IPS DF 6.9 (cell line): ENCODE measurements around the gene FXR2.
A peak's percentile ranks its signal among the peaks of the same experiment; 100 is the strongest.

ENCODE experiments used
- DNase-seq: peaks from one replicate; pipeline ENCODE4 v3.0.0-alpha.2; 2013; ENCODE audit warnings: low read depth, low spot score
- H3K27ac ChIP-seq: one replicate; pipeline ENCODE4 v1.5.1; 2013; ENCODE audit warnings: low read length, control low read depth
- H3K27me3 ChIP-seq: 2 replicates; pipeline ENCODE4 v1.6.1; 2013; ENCODE audit warnings: mild to moderate bottlenecking, low read length; ENCODE audit not compliant: control insufficient read depth, insufficient read depth
- H3K36me3 ChIP-seq: 2 replicates; pipeline ENCODE4 v1.6.1; 2013; ENCODE audit warnings: low read length; ENCODE audit not compliant: control insufficient read depth, insufficient read depth
- H3K4me1 ChIP-seq: 2 replicates; pipeline ENCODE4 v1.6.1; 2013; ENCODE audit warnings: low read length; ENCODE audit not compliant: control insufficient read depth, insufficient read depth
- H3K4me3 ChIP-seq: 2 replicates; pipeline ENCODE4 v1.5.1; 2013; ENCODE audit warnings: mild to moderate bottlenecking, low read length
- H3K9me3 ChIP-seq: 2 replicates; pipeline ENCODE4 v1.6.1; 2013; ENCODE audit warnings: low read length, inconsistent platforms; ENCODE audit not compliant: control insufficient read depth, insufficient read depth
- WGBS: extraction: QIAGEN DNeasy Blood & Tissue Kit; methylation state at CpG from one replicate; pipeline ENCODE4 v1.1.7; 2013; ENCODE audit warnings: mixed read lengths, missing lambda C conversion rate; ENCODE audit not compliant: insufficient read length, insufficient coverage; 5-methylcytosine and 5-hydroxymethylcytosine counted together

The FXR2 gene

GRCh38 chr17:7589204-7589868, 25.4 kb downstream of the FXR2 start:
- peak; percentile 85 for DNase-seq
- peaks cover 5% of the 10 kb centered on the region; the same call in 1 of the 2 replicates for H3K4me1 ChIP-seq
- H3K27me3 ChIP-seq, result no peaks in the 10 kb centered on the region
- peaks cover 9% of the 10 kb centered on the region; the same call in 1 of the 2 replicates for H3K36me3 ChIP-seq
- no peak overlapping the region for H3K27ac ChIP-seq
- no CpG with 5 or more reads among the region's 56 CpGs for WGBS
- H3K9me3 ChIP-seq, result no peaks in the 10 kb centered on the region
- peak overlapping the region; percentile 57; the same call in 1 of the 2 replicates for H3K4me3 ChIP-seq

- peaks cover 8% of the 10 kb centered on the region; the same call in 1 of the 2 replicates for H3K36me3 ChIP-seq
- H3K4me1 ChIP-seq, result peaks cover 5% of the 10 kb centered on the region; the same call in 1 of the 2 replicates
- no peak for DNase-seq
- H3K9me3 ChIP-seq, result no peaks in the 10 kb centered on the region
- WGBS, result no CpG with 5 or more reads among the region's 30 CpGs
- H3K27ac ChIP-seq, result no peak overlapping the region
- no peaks in the 10 kb centered on the region for H3K27me3 ChIP-seq
- peak overlapping the region; percentile 57; the same call in 1 of the 2 replicates for H3K4me3 ChIP-seq
These were observed 26.0 kb downstream of the FXR2 start for GRCh38 chr17:7588553-7589203.

DNA sequence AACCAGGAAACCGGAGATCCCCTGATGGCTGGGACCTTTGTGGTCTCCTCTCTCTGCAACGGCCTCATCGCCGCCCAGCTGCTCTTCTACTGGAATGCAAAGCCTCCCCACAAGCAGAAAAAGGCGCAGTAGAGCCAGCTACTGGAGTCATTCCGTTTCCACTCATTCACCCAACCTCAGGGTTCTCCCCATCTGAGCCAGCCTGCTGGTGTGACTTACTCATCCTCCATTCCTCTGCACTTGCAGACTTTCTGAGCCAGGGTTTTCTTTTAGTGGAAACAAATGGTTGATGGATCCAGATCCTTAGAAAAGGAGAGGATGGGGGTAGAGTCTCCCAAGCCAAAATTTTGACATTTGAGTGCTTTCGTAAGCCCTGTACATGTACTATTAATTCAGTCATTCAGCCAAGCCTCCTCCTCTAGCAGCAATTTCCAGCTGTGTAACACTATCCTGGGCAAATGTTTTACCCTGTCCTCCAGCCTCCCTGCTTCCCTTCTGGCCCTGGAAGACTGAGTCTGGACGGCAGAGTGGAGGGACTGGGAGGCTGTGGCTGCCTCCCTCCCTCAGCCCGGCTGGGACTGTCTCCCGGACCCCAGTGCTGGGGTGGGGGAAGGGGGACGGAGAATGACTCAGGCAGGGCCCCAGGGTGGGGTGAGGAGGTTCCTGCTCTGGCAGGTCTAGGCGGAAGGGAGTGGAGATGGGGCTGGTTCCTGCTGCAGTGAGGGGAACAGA, 27.1 kb downstream of the FXR2 start:
- no peak overlapping the region for H3K27ac ChIP-seq
- DNase-seq, result no peak
- no CpG with 5 or more reads among the region's 12 CpGs for WGBS
- H3K27me3 ChIP-seq, result no peaks in the 10 kb centered on the region
- H3K9me3 ChIP-seq, result no peaks in the 10 kb centered on the region
- H3K4me3 ChIP-seq, result no peak overlapping the region
- H3K36me3 ChIP-seq, result peaks cover 7% of the 10 kb centered on the region; the same call in 1 of the 2 replicates
- H3K4me1 ChIP-seq, result peaks cover 7% of the 10 kb centered on the region; the same call in 1 of the 2 replicates

DNA sequence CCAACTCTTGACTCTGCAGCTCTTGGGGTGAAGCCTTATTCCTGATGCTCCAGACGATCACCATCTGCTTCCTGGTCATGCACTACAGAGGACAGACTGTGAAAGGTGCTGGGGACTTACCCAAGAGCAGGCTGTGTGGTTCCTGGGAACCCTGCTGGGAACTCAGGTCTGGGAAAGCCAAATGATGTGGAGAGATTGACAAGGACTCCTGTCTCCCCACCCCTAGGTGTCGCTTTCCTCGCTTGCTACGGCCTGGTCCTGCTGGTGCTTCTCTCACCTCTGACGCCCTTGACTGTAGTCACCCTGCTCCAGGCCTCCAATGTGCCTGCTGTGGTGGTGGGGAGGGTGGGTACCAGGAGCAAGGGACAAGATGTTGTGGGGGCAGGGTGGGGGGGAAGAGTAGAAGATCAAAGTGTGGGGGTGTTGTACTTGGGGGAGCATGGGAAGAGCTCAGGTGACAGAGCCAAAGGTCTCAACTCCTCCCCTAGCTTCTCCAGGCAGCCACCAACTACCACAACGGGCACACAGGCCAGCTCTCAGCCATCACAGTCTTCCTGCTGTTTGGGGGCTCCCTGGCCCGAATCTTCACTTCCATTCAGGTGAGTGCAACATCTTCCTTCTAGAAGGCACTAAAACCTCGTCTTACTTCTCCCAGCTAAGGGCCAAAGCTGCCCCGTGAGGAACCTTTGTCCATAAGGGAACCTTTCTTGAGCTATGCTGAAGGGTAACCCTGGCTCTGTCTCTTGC, 27.9 kb downstream of the FXR2 start:
- DNase-seq, result no peak
- no peaks in the 10 kb centered on the region; the same call in 1 of the 2 replicates for H3K36me3 ChIP-seq
- no peak overlapping the region for H3K27ac ChIP-seq
- no peaks in the 10 kb centered on the region for H3K9me3 ChIP-seq
- peaks cover 7% of the 10 kb centered on the region; the same call in 1 of the 2 replicates for H3K4me1 ChIP-seq
- no peaks in the 10 kb centered on the region for H3K27me3 ChIP-seq
- H3K4me3 ChIP-seq, result no peak overlapping the region
- WGBS, result no CpG with 5 or more reads among the region's 9 CpGs

GRCh38 chr17:7583253-7584109, 31.2 kb downstream of the FXR2 start, which contains the start of gene MPDU1:
TSS of gene MPDU1 (plus strand) at chr17:7583852. CDS start at chr17:7583863, 11 bp downstream.
- peaks cover 6% of the 10 kb centered on the region for H3K4me1 ChIP-seq
- WGBS, result no CpG with 5 or more reads among the region's 69 CpGs
- H3K27ac ChIP-seq, result no peak within 1 kb of the TSS

DNA sequence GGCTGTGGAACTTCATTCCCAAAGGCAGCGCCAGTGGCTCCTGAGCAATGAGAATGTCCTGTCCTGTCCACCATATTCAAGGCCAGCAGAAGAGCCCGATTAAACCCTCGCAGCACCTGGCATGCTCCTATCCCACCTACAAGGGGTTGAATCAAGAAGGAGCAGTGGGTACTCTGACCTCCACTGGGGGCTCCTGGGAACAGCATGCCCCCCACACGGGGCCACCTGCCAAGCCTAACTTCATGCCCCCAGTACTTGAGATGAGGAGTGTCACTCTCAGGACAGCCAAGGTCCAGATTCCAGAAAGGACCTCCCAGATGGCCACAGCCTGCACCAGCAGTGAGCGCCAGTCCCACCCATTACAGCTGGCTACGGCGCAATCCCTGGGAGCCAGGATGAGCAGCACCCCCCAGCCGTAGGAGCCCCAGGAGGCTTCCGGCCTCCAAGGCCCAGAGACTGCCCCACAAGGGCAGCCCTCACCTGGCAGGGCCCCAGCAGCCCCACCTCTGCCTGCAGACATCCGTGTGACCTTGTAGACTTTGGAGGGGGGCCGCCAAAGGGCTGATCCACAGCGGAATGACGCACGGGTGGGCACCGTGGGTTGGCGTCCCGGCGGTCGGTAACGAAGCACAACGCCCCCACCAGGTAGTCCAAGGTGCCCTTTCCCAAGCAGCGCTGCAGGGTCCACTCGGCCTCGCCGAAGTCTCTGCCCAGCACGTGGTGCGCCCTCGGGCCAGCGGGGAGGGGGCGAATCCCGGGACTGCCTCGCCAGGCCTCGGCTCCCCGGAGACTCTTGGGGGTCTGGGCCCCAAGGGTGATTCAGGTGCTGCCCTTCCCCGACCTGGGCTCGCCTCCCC, 32.1 kb downstream of the FXR2 start:
- Histone ChIP-seq H3K36me3 (peaks cover 6% of the 10 kb centered on the region; the same call in 1 of the 2 replicates), H3K27ac (no peak overlapping the region), H3K27me3 (no peaks in the 10 kb centered on the region), H3K9me3 (no peaks in the 10 kb centered on the region), H3K4me3 (no peak overlapping the region; the same call in 1 of the 2 replicates), H3K4me1 (peaks cover 5% of the 10 kb centered on the region)
- no CpG with 5 or more reads among the region's 36 CpGs for WGBS
- DNase-seq, result no peak

More at GRCh38 chr17:7583253-7584109, 31.2 kb downstream of the FXR2 start, which contains the start of gene MPDU1:
- DNase-seq, result peak; percentile 82
- Histone ChIP-seq H3K4me3 (peak within 1 kb of the TSS; percentile 90; the same call in 1 of the 2 replicates), H3K36me3 (no peaks in the 10 kb centered on the region; the same call in 1 of the 2 replicates), H3K9me3 (no peaks in the 10 kb centered on the region), H3K27me3 (no peaks in the 10 kb centered on the region)

DNA sequence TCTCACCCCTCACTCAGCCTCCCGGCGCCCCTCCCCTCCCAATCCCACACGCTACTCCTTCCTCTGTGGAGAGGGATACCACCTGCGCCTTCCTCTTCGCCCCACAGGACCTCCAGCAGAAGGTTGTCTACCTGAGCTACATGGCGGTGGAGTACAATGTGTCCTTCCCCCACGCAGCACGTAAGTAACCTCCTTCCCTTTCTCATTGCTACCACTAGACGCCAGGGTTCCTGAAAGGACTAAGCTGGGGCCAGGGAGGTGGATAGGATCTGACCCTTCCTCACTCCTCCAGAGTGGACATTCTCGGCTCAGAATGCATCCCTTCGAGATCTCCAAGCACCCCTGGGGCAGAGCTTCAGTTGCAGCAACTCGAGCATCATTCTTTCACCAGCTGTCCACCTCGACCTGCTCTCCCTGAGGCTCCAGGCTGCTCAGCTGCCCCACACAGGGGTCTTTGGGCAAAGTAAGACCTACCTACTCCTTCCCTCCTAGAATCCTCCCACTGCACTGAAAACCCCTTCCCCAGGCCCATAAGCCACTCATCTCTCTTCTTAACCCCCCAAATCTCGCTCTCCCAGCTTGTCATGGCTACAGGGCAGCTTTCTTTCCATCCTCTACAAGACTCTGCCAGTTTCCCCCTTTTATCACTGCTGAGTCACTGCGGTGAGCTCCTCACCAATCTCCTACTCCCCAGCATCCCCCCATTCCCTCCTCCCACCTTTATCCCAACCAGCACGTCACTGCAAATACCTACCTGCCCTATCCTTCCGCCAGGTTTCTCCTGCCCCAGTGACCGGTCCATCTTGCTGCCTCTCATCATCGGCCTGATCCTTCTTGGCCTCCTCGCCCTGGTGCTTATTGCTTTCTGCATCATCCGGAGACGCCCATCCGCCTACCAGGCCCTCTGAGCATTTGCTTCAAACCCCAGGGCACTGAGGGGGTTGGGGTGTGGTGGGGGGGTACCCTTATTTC, 33.8 kb downstream of the FXR2 start:
- H3K4me3 ChIP-seq, result no peak overlapping the region
- no peak overlapping the region for H3K27ac ChIP-seq
- no CpG with 5 or more reads among the region's 23 CpGs for WGBS
- H3K36me3 ChIP-seq, result peaks cover 20% of the 10 kb centered on the region
- H3K4me1 ChIP-seq, result peaks cover 5% of the 10 kb centered on the region
- DNase-seq, result no peak
- no peaks in the 10 kb centered on the region for H3K9me3 ChIP-seq
- H3K27me3 ChIP-seq, result no peaks in the 10 kb centered on the region

GRCh38 chr17:7579834-7580603, 34.7 kb downstream of the FXR2 start:
- H3K36me3 ChIP-seq, result peaks cover 28% of the 10 kb centered on the region
- no peaks in the 10 kb centered on the region for H3K9me3 ChIP-seq
- no CpG with 5 or more reads among the region's 12 CpGs for WGBS
- no peak for DNase-seq
- H3K27me3 ChIP-seq, result no peaks in the 10 kb centered on the region
- H3K4me3 ChIP-seq, result no peak overlapping the region
- H3K4me1 ChIP-seq, result peaks cover 5% of the 10 kb centered on the region
- no peak overlapping the region for H3K27ac ChIP-seq
